CD14-positive monocyte (primary cell): Measurements from ENCODE around the gene OTC. TPM values are rescaled to one million over a fixed set of nuclear protein-coding genes. Genes with fewer than 3 reads are reported as not detected.

Experiments
- DNase-seq, 3 donors: peaks; one replicate each; pipeline ENCODE4 v3.0.0-alpha.2; 2011 to 2022
- H2AFZ ChIP-seq: 2 replicates; pipeline ENCODE4 v1.6.0; 2012; ENCODE audit warnings: mild to moderate bottlenecking, low read depth, low read length, inconsistent platforms; ENCODE audit not compliant: insufficient read depth, poor library complexity, severe bottlenecking
- H3K27ac ChIP-seq, 2 donors: 1 replicate in 1 of 2; 2 replicates in 1 of 2; pipeline ENCODE4 v1.5.1; 2012 to 2013; ENCODE audit warnings: low read length in 2 of 2, control low read depth in 1 of 2, inconsistent platforms in 1 of 2, low read depth in 1 of 2, mild to moderate bottlenecking in 1 of 2
- H3K27me3 ChIP-seq, 2 donors: one replicate each; pipeline versions ENCODE4 v1.6.0 to v1.6.1; 2011 to 2013; ENCODE audit warnings: low read length in 2 of 2; ENCODE audit not compliant: control insufficient read depth in 2 of 2, insufficient read depth in 2 of 2
- H3K36me3 ChIP-seq, 2 donors: replicated peaks in 1 of 2; 1 replicate in 1 of 2; 2 replicates in 1 of 2; pipeline versions ENCODE4 v1.5.1 to v1.6.1; 2012 to 2013; ENCODE audit warnings: low read length in 2 of 2, control low read depth in 1 of 2, inconsistent platforms in 1 of 2, mild to moderate bottlenecking in 1 of 2; ENCODE audit not compliant: insufficient read depth in 2 of 2, control insufficient read depth in 1 of 2
- H3K4me1 ChIP-seq, 2 donors: 1 replicate in 1 of 2; 2 replicates in 1 of 2; pipeline versions ENCODE4 v1.5.1 to v1.6.1; 2012 to 2013; ENCODE audit warnings: low read length in 2 of 2, control low read depth in 1 of 2, inconsistent platforms in 1 of 2, mild to moderate bottlenecking in 1 of 2, moderate library complexity in 1 of 2; ENCODE audit not compliant: insufficient read depth in 2 of 2, control insufficient read depth in 1 of 2
- H3K4me2 ChIP-seq: replicated peaks from 2 replicates; pipeline ENCODE3; 2012; ENCODE audit warnings: low read length, moderate library complexity, mild to moderate bottlenecking; ENCODE audit not compliant: poor library complexity, severe bottlenecking; ENCODE audit errors: extremely low read depth
- H3K4me3 ChIP-seq, 3 experiments: fragments of 200-600 bp in 1 of 3; sonication (generic) in 1 of 3; replicated peaks in 1 of 3; 1 replicate in 2 of 3; 2 replicates in 1 of 3; pipeline ENCODE4 v1.5.1; 2011 to 2013; ENCODE audit warnings: low read length in 3 of 3, mild to moderate bottlenecking in 3 of 3, control low read depth in 2 of 3, low read depth in 2 of 3, inconsistent platforms in 1 of 3, moderate library complexity in 1 of 3
- H3K79me2 ChIP-seq: 2 replicates; pipeline ENCODE4 v1.6.0; 2012; ENCODE audit warnings: mild to moderate bottlenecking, control low read depth, inconsistent platforms, low read length, moderate library complexity; ENCODE audit not compliant: insufficient read depth
- H3K9ac ChIP-seq: 2 replicates; pipeline ENCODE4 v1.6.0; 2017; ENCODE audit warnings: low read length, mild to moderate bottlenecking; ENCODE audit not compliant: insufficient read depth, poor library complexity, severe bottlenecking
- H3K9me3 ChIP-seq, 2 donors: replicated peaks in 1 of 2; 1 replicate in 1 of 2; 2 replicates in 1 of 2; pipeline versions ENCODE4 v1.5.1 to v1.6.1; 2012 to 2013; ENCODE audit warnings: low read length in 2 of 2, control low read depth in 1 of 2; ENCODE audit not compliant: control insufficient read depth in 1 of 2, insufficient read depth in 1 of 2
- H4K20me1 ChIP-seq: 2 replicates; pipeline ENCODE4 v1.6.0; 2012; ENCODE audit warnings: mild to moderate bottlenecking, low read length, control low read depth, moderate library complexity; ENCODE audit not compliant: insufficient read depth
- H3K27ac Mint-ChIP-seq, 7 donors: one replicate each; pipeline ENCODE4 v1.8.0; 2020; ENCODE audit warnings: mild to moderate bottlenecking in 7 of 7, mixed read lengths in 7 of 7, moderate library complexity in 6 of 7, inconsistent platforms in 2 of 7
- H3K27me3 Mint-ChIP-seq, 3 donors: one replicate each; pipeline ENCODE4 v1.8.0; 2021 to 2022; ENCODE audit warnings: low read depth in 3 of 3, mild to moderate bottlenecking in 3 of 3, mixed read lengths in 3 of 3, moderate library complexity in 3 of 3, inconsistent platforms in 1 of 3
- H3K36me3 Mint-ChIP-seq, 2 donors: one replicate each; pipeline ENCODE4 v1.8.0; 2020; ENCODE audit warnings: mixed read lengths in 2 of 2, inconsistent platforms in 1 of 2, mild to moderate bottlenecking in 1 of 2
- H3K4me1 Mint-ChIP-seq: one replicate; pipeline ENCODE4 v1.8.0; 2020; ENCODE audit warnings: mild to moderate bottlenecking, mixed read lengths
- H3K4me3 Mint-ChIP-seq, 2 donors: one replicate each; pipeline ENCODE4 v1.8.0; 2020; ENCODE audit warnings: mild to moderate bottlenecking in 2 of 2, mixed read lengths in 2 of 2, moderate library complexity in 1 of 2
- H3K9me3 Mint-ChIP-seq, 7 donors: one replicate each; pipeline ENCODE4 v1.8.0; 2020 to 2022; ENCODE audit warnings: mixed read lengths in 7 of 7, mild to moderate bottlenecking in 6 of 7, moderate library complexity in 6 of 7, inconsistent platforms in 2 of 7
- CTCF ChIP-seq: fragments of 200-600 bp; IDR thresholded peaks from one replicate; pipeline ENCODE4 v1.8.0; 2022; ENCODE audit warnings: antibody characterized with exemption, mild to moderate bottlenecking
- WGBS: methylation state at CpG from one replicate; pipeline ENCODE4 v1.1.5; 2013; ENCODE audit warnings: missing lambda C conversion rate; ENCODE audit not compliant: insufficient coverage; 5-methylcytosine and 5-hydroxymethylcytosine counted together
- intact Hi-C, 2 donors: fragments of 100-400 bp; cut with micrococcal nuclease; formaldehyde crosslinking; loops; one replicate each; pipeline versions ENCODE4 v1.15.0 to v1.15.1; 2023
- polyA plus RNA-seq, 3 donors: library from polyadenylated mRNA; depleted of rRNA in 1 of 3; unstranded in 2 of 3; stranded (reverse) in 1 of 3; fragments of 300-500 nt in 2 of 3; fragments of >200 nt in 1 of 3; fragmentation: Illumina TruSeq in 2 of 3; gene quantifications; 1 replicate in 2 of 3; 2 replicates in 1 of 3; pipeline ENCODE4 v1.2.3, GENCODE V29; 2012 to 2021

OTC gene
- polyA plus RNA-seq, 3 donors, result not detected

- Mint-ChIP-seq H3K9me3 (no peaks in the 10 kb centered on the region), H3K4me3 (no peak overlapping the region), H3K36me3 (peaks cover 16 to 30% of the 10 kb centered on the region in 2 donors), H3K27me3 (peaks cover 0 to 3% (median 1%) of the 10 kb centered on the region in 3 donors), H3K27ac (no peak overlapping the region), H3K4me1 (no peaks in the 10 kb centered on the region)
- Histone ChIP-seq H3K4me3 (no peak overlapping the region), H4K20me1 (no peaks in the 10 kb centered on the region), H3K36me3 (peaks cover 13 to 23% of the 10 kb centered on the region in 2 donors), H3K79me2 (no peaks in the 10 kb centered on the region), H3K9ac (no peak overlapping the region), H3K9me3 (no peaks in the 10 kb centered on the region), H2AFZ (no peak overlapping the region), H3K4me1 (no peaks in the 10 kb centered on the region), H3K4me2 (no peak overlapping the region), H3K27ac (no peak overlapping the region), H3K27me3 (no peaks in the 10 kb centered on the region)
- 100% methylated on average over 2 of the region's 4 CpGs for WGBS
- intact Hi-C loops, result no loop called here
- DNase-seq, result no peak
- no peak for TF ChIP-seq CTCF
These were observed 33.8 kb upstream of the OTC start for GRCh38 chrX:38318606-38319005.

- Histone ChIP-seq H3K4me1 (no peaks in the 10 kb centered on the region), H3K9ac (no peak overlapping the region), H3K4me3 (no peak overlapping the region), H4K20me1 (no peaks in the 10 kb centered on the region), H3K27ac (no peak overlapping the region), H3K79me2 (peaks cover 14% of the 10 kb centered on the region), H2AFZ (no peak overlapping the region), H3K9me3 (no peaks in the 10 kb centered on the region), H3K4me2 (no peak overlapping the region), H3K27me3 (no peaks in the 10 kb centered on the region), H3K36me3 (peaks cover 12 to 20% of the 10 kb centered on the region in 2 donors)
- TF ChIP-seq CTCF, result no peak
- intact Hi-C loops, result loop anchor here in 1 of 2 donors (10.0 kb wide), 1 partner anchor 46 kb away; no protein-coding TSS in a partner anchor
- peaks cover 8 to 23% of the 10 kb centered on the region in 2 donors for H3K36me3 Mint-ChIP-seq
- H3K27me3 Mint-ChIP-seq, result no peaks in the 10 kb centered on the region
- no CpG with 5 or more reads among the region's 5 CpGs for WGBS
- no peak overlapping the region for H3K4me3 Mint-ChIP-seq
- no peak overlapping the region for H3K27ac Mint-ChIP-seq
- peaks cover 3% of the 10 kb centered on the region for H3K4me1 Mint-ChIP-seq
- no peak for DNase-seq
- no peaks in the 10 kb centered on the region for H3K9me3 Mint-ChIP-seq
These were observed 31.6 kb upstream of the OTC start for GRCh38 chrX:38320819-38321218.
